ENCODE data around the gene PRSS8. TPM values are rescaled to one million over a fixed set of nuclear protein-coding genes. Genes with fewer than 3 reads are reported as not detected.
"Not testable (repeated sequence)": the region's sequence is repeated elsewhere in the genome, so short reads cannot be mapped to it uniquely, and the experiment has no call there.

The PRSS8 gene
- total RNA-seq, 1 experiment from 2014 or later: not detected

DNA sequence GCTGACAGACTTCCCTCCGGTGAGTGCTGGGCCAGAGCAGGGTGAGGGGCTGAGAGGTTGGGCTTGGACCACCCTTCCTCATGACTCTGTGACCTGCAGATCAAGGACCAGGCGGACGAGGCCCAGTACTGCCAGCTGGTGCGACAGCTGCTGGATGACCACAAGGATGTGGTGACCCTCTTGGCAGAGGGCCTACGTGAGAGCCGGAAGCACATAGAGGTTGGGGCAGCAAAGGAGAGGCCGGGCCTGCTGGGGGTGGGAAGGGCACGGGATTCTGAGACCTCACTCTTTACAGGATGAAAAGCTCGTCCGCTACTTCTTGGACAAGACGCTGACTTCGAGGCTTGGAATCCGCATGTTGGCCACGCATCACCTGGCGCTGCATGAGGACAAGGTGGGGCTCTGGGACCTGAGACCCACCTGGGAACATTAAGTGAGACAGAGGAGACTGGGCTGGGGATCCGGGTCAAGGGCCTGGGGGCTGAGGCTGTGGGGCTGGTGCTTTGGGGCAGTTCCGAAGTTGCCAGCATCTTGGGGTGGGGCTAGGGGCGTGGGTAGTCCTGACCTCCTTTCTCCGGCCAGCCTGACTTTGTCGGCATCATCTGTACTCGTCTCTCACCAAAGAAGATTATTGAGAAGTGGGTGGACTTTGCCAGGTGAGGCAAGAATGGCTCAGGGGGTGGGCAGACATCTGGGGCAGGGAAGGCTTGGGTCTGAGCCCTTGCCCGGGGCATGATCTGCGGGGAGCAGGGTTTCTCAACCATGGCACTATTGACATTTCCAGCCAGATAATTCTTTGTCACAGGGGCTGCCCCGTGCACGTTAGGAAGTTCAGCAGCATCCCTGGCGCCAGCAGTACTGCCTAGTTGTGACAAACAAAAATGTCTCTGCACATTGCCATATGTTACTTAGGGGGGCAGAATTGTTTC is 25.2 kb downstream of the PRSS8 start:
- H3K36me3 ChIP-seq: peaks cover 51% of the 10 kb centered on the region
- H3K27me3 ChIP-seq (replicated peaks): no peaks in the 10 kb centered on the region
- H3K9me3 ChIP-seq (replicated peaks): no peaks in the 10 kb centered on the region
- no peak overlapping the region for H3K27ac ChIP-seq
- H3K4me3 ChIP-seq: no peak overlapping the region
- no peak for DNase-seq (ENCODE audit: low read depth in 1 of 2, low spot score in 2 of 2)
- H3K4me1 ChIP-seq (replicated peaks): peaks cover 19% of the 10 kb centered on the region

DNA sequence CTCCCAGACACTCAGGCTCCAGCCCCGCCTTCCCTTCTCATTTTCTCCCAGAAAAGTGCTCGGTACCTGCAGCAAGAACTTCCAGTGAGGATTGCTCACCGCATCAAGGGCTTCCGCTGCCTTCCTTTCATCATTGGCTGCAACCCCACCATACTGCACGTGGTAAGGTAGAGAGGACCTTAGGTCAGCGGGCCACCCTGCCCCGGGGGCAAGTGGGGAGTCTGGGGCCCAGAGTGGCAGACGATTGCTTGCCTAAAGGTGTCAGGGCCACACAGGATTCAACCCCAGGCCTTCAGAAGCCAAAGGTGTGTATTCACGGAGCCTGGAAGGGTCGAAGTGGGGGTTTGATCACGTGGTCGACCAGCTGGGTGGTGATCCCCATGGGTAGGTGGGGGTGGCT is 25.9 kb downstream of the PRSS8 start:
- DNase-seq (ENCODE audit: low read depth in 1 of 2, low spot score in 2 of 2): no peak
- no peaks in the 10 kb centered on the region for H3K9me3 ChIP-seq (replicated peaks)
- peaks cover 19% of the 10 kb centered on the region for H3K4me1 ChIP-seq (replicated peaks)
- H3K4me3 ChIP-seq: peak overlapping the region; percentile 98
- H3K27me3 ChIP-seq (replicated peaks): no peaks in the 10 kb centered on the region
- H3K27ac ChIP-seq: no peak overlapping the region
- peaks cover 51% of the 10 kb centered on the region for H3K36me3 ChIP-seq

DNA sequence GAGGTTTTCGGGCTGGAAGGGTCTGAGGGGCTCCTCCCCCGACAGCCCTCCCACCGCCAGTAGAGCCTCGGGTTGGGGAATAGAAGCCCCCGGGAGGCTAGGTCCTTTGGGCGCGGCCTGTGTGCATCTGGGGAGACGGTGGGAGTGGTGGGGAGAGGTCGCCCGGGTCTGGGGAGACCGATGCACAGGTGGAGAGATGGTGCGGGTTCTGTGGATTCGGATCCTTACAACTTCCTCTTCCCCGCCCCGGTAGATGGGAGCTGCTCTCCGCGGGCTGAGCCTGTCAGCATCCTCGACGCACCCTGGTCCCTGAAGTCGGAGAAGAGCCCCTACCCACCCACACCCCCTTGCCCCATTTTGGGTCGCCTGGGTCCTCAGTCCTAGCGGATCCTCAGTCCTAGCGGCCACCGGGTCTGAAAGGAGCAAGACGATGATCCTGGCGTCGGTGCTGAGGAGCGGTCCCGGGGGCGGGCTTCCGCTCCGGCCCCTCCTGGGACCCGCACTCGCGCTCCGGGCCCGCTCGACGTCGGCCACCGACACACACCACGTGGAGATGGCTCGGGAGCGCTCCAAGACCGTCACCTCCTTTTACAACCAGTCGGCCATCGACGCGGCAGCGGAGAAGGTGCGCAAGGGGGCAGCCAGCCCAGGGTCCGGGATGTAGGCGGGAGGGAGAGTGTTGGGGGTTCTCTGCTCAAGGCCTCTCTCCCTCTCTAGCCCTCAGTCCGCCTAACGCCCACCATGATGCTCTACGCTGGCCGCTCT is 26.6 kb downstream of the PRSS8 start:
- Histone ChIP-seq H3K27ac (peak overlapping the region; percentile 68), H3K4me1 (replicated peaks) (peaks cover 19% of the 10 kb centered on the region), H3K27me3 (replicated peaks) (no peaks in the 10 kb centered on the region), H3K36me3 (peaks cover 51% of the 10 kb centered on the region), H3K4me3 (peak overlapping the region; percentile 98), H3K9me3 (replicated peaks) (no peaks in the 10 kb centered on the region)
- DNase-seq (ENCODE audit: low read depth in 1 of 2, low spot score in 2 of 2): no peak

DNA sequence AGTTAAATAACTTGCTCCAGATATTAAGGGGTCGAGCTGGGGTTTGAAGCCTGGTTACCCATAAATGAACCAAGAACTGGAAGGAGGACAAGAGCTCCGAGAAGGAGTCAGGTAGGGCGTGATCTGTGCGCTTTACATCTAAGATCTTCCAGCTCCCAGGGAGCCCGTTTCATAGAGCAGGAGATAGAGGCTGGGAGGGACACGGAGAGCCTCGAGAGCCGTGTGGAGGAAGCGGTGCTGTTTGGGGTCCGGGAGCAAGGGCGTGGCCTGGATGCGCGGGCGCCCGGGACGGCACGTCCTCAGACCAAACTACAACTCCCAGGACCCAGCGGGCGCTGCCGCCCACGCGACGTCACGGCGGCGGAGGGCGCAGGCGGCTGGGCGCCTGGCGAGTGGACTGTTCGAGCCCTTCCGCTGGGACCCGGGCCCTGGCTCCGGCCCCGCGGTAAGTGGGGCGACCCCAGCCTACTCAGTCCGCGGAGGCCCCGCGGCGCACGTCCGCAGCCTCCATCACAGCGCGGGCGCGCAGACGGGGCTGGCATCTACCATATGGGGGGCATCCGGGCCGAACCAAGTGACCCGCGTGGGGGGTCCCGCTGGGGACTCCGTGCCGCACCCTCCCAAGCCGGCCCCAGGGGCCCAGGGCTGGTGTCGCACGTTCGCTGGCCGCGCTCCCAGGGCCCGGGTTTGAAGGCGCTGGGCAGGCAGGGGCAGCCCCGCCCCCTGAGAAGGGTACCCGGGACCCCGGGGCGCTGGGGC is 27.3 kb downstream of the PRSS8 start, which contains the start of gene BCKDK:
BCKDK (plus strand) TSS at position 352 of the 759 bp plus-strand sequence. CDS start 838 bp downstream, outside the sequence.
- no peaks in the 10 kb centered on the region for H3K27me3 ChIP-seq (replicated peaks)
- peak within 1 kb of the TSS; percentile 98 for H3K4me3 ChIP-seq
- peaks cover 51% of the 10 kb centered on the region for H3K36me3 ChIP-seq
- peak within 1 kb of the TSS; percentile 68 for H3K27ac ChIP-seq
- peak; percentile 59 to 81 for DNase-seq (ENCODE audit: low read depth in 1 of 2, low spot score in 2 of 2)
- peaks cover 19% of the 10 kb centered on the region for H3K4me1 ChIP-seq (replicated peaks)
- no peaks in the 10 kb centered on the region for H3K9me3 ChIP-seq (replicated peaks)

DNA sequence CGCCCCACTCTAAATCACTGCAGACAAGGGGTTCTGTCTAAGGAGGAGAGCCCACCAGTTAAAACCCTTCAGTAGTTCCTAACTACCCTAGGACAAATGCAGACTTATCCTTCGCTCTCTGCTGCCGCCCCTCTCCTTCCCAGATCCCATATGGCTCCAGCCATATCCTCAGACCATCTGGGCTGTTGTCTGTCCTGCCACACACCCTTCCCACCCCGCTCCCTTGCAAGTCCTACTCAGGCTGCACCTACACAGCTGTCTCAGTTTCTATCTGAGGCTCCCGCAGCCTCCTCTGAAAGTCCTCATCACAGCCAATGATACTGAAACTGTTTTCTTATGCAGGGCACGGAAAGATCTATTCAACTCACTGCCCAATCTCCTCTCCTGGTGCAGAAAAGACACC is 28.1 kb downstream of the PRSS8 start:
- no peak for DNase-seq (ENCODE audit: low read depth in 1 of 2, low spot score in 2 of 2)
- peaks cover 43% of the 10 kb centered on the region for H3K36me3 ChIP-seq
- H3K27ac ChIP-seq: no peak overlapping the region
- H3K9me3 ChIP-seq (replicated peaks): no peaks in the 10 kb centered on the region
- H3K4me3 ChIP-seq: no peak overlapping the region
- peaks cover 19% of the 10 kb centered on the region for H3K4me1 ChIP-seq (replicated peaks)
- H3K27me3 ChIP-seq (replicated peaks): no peaks in the 10 kb centered on the region

DNA sequence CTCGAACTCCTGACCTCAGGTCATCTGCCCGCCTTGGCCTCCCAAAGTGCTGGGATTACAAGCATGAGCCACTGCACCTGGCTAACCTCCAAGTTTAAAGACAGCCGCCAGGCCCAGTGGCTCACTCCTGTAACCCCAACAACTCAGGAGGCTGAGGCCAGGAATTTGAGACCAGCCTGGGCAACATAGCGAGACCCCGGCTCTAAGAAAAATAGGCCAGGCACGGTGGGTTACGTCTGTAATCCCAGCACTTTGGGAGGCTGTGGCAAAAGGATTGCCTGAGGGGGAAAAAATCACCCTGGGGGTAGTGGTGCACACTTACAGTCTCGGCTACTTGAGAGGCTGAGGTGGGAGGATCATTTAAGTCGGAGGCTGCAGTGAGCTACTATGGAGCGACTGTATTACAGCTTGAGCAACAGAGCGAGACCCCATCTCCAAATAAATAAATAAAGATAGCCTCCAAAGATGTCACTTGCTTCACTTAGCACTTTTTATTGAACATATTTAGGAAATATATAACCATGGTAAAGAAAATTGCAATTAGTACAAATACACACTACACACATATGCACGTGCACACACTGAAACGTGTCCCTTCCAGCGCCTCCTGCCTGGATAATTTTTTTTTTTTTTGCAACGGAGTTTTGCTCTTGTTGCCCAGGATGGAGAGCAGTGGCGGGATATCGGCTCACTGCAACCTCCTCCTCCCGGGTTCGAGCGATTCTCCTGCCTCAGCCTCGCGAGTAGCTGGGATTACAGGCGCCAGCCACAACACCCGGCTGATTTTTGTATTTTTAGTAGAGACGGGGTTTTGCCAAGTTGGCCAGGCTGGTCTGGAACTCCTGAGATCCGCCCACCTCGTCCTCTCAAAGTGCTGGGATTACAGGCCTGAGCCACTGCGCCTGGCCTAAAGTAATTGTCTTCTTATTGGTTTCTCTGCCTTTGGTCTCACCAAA is 28.7 kb downstream of the PRSS8 start:
- H3K27ac ChIP-seq: no peak overlapping the region

DNA sequence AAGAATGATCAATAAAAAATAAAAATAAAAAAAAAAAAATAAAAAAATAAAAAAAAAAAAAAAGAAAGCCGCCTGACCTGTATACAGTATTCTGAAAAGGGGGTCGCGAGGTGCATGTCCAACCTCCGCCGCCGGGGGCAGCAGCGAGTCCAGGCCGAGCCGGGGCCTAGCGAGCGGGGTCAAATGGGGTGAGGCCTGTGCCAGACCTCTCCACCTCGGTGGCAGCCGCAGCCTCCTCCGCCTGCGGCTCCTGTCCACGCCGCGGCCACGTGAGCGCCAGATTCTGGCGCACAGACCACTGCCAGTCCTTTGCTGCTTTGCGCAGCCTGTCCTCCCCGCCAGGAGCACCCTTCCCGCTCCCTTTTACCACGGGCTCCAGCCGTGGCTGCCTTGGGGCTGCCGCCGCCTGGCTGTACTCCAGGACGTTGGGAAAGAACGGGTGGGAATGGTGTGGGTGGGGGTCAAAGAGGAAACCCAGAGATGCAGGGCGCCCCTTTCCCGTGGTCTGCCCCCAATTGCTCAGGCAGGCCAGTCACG is 29.8 kb downstream of the PRSS8 start:
- no peaks in the 10 kb centered on the region for H3K9me3 ChIP-seq (replicated peaks)
- H3K36me3 ChIP-seq: peaks cover 26% of the 10 kb centered on the region
- DNase-seq (ENCODE audit: low read depth in 1 of 2, low spot score in 2 of 2): peak; percentile 62 to 82
- no peak overlapping the region for H3K4me3 ChIP-seq
- H3K27ac ChIP-seq: 0 out of 2 replicates have a peak overlapping the region, but pooled peaks have one; percentile 40
- H3K4me1 ChIP-seq (replicated peaks): peaks cover 19% of the 10 kb centered on the region
- no peaks in the 10 kb centered on the region for H3K27me3 ChIP-seq (replicated peaks)

More for the DNA sequence above, 28.7 kb downstream of the PRSS8 start:
- Histone ChIP-seq H3K27me3 (replicated peaks) (no peaks in the 10 kb centered on the region), H3K4me1 (replicated peaks) (peaks cover 19% of the 10 kb centered on the region), H3K4me3 (no peak overlapping the region), H3K9me3 (replicated peaks) (no peaks in the 10 kb centered on the region), H3K36me3 (peaks cover 36% of the 10 kb centered on the region)
- no peak for DNase-seq (ENCODE audit: low read depth in 1 of 2, low spot score in 2 of 2)

DNA sequence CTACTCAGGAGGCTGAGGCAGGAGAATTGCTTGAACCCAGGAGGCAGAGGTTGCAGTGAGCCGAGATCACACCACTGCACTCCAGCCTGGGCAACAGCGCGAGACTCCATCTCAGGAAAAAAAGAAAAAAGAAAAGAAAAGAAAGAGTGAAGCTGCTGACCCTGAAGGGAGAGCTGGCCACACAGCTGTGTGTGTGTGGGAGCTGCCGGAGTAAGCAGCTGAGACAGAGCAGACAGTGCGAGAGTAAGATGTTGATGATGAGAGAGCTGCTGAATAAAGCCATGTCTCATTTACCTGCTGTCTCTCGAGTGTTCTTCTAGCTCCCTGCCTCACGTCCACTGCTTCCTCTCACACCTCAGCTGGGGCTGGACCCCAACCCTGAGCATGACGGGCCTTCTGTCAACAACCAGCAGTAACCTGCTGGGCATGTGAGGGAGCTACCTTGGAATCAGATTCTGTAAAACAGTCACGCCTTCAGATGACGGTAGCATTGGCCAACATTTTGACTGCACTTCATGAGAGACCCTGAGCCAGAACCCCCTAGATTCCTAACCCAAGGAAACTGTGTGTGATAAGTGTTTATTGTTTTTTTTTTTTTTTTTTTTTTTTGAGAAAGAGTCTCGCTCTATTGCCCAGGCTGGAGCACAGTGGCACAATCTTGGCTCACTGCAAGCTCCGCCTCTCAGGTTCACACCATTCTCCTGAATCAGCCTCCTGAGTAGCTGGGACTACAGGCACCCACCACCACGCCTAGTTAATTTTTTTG is 34.5 kb downstream of the PRSS8 start:
- not testable (repeated sequence) for H3K9me3 ChIP-seq (replicated peaks); H3K27me3 ChIP-seq (replicated peaks); H3K4me1 ChIP-seq (replicated peaks); H3K36me3 ChIP-seq; DNase-seq (ENCODE audit: low read depth in 1 of 2, low spot score in 2 of 2); H3K4me3 ChIP-seq; H3K27ac ChIP-seq

DNA sequence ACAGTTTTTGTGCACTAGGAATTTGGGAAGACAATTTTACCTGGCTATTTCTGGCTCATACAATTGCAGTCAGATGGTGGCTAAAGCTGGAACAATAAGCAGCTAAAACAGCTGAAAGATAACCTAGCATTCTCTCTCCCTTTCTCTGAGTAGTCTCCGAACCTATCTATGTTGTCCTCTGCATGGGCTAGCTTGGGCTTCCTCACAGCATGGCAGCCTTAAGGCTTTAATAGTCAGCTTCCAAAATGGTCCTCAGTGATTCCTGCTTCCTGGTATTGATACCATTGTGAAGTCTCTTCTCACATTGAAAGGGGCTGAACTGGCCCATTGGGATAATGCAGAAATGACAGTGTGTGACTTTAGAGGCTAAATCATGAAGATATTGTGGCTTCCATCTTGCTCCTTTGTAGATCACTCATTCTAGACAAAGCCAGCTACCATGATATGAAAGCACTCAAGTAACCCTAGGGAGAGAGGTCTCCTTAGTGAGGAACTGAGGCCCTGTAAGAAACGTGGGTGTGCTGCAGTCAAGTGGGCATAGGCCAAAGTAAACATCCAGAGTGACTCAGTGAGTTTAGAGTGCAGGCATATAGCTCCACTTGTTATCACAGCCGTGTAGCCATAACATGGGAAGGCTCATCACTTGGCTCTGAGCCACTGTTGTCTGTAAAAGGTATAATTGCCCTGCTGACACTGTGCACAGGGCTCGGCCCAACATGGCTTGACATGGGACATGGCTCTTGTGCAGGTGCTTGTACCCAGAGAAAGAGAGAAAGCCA is 35.5 kb downstream of the PRSS8 start:
- Histone ChIP-seq H3K4me1 (replicated peaks) (peaks cover 6% of the 10 kb centered on the region; the same call in 1 of the 2 replicates), H3K27ac (no peak overlapping the region), H3K4me3 (no peak overlapping the region), H3K9me3 (replicated peaks) (no peaks in the 10 kb centered on the region), H3K36me3 (no peaks in the 10 kb centered on the region), H3K27me3 (replicated peaks) (no peaks in the 10 kb centered on the region)
- no peak for DNase-seq (ENCODE audit: low read depth in 1 of 2, low spot score in 2 of 2)

DNA sequence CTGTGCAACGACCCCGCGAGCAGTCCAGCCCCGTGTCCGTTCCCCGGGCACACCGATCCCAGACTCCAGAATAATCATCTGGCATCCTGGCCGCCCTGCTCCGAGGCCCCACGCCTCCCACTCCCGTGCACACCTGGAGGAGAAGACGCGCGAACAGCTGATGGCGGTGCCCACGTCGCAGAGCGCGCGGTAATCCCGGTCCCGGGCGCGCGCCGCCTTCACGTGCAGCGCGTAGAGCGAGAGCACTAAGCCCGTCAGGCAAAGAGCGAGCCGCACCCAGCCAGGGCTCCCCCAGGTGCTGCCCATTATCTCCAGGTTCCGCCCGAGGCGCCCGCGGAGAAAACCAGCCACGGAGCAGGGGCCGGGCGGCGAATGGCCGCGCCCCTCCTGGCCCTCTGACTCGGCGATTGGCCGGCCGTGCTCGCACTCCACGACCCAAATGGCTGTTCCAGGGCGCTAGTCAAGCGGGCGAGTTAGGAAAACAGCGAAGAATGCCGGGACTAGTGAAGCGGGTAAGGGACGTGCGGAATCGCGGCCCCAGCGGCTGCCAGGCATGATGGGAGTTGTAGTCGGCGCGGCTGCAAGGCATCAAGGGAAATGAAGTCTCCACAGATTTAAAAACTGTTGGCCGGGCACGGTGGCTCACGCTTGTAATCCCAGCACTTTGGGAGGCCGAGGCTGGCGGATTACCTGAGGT is 41.0 kb downstream of the PRSS8 start, which contains the start of gene VKORC1:
VKORC1 (minus strand) TSS at position 374 of the 697 bp plus-strand sequence; CDS start at position 306, 68 bp downstream.
- Histone ChIP-seq H3K27me3 (replicated peaks) (no peaks in the 10 kb centered on the region), H3K4me1 (replicated peaks) (peaks cover 4% of the 10 kb centered on the region; the same call in 1 of the 2 replicates), H3K36me3 (peaks cover 13% of the 10 kb centered on the region), H3K4me3 (peak within 1 kb of the TSS; percentile 65), H3K9me3 (replicated peaks) (no peaks in the 10 kb centered on the region), H3K27ac (no peak within 1 kb of the TSS)
- peak; percentile 89 to 97 for DNase-seq (ENCODE audit: low read depth in 1 of 2, low spot score in 2 of 2)

DNA sequence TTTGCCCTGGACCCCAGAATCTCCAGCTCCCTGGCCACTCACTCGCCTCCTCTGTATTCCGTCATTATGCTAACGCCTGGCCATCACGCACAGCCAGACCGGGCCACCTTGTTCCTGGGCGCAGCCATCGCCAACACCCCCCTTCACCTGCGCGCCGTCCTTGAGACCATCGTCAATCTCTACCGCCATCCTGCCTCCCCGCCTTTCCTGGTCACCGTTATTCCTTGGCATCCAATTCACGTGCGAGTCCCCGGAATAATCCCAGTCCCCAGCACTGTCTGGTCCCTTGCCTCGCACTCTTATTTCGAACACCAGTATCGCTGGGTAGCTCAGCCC is 41.5 kb downstream of the PRSS8 start:
- Histone ChIP-seq H3K27me3 (replicated peaks) (no peaks in the 10 kb centered on the region), H3K9me3 (replicated peaks) (no peaks in the 10 kb centered on the region), H3K4me1 (replicated peaks) (peaks cover 4% of the 10 kb centered on the region; the same call in 1 of the 2 replicates), H3K27ac (no peak overlapping the region), H3K4me3 (peak overlapping the region; percentile 65), H3K36me3 (peaks cover 16% of the 10 kb centered on the region)
- DNase-seq (ENCODE audit: low read depth in 1 of 2, low spot score in 2 of 2): peak in 1 of 2 experiments; percentile 43
